UCSD-AML1 (cell line): Measurements from ENCODE around the gene NMNAT2.

Source experiments
- DNase-seq: peaks from one replicate; lab custom pipeline; 2025; ENCODE audit not compliant: unreplicated experiment; lab: John Stamatoyannopoulos, UW

NMNAT2 gene

DNA sequence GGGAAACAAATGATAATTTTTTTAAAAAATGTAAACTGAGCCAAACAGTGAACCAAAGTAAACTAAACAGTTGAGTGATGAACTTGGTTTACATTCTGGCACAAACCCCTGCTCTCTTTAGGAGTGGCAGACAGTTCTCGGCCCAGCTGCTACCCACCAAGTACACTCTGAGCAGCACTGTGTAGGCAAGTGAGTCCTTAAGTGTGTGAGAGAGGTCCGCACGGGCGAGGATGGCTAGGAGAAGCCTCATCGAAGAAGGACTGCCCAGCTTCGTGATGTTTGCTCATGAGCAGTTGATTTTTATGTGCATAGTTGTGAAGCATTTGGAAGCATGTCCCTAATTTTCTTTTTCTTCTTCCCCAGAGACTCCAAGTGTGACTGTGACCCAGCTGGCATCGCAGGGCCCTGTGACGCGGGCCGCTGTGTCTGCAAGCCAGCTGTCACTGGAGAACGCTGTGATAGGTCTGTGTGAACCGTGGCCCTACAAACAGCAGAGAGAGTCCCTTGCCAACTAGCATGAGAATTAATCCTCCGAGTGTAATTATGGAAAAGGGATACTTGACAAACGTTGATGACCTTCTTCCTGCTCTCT, 200.1 kb downstream of the NMNAT2 start:
- DNase-seq = no peak

- no peak for DNase-seq
Observed at GRCh38 chr1:183215936-183216335, 202.2 kb downstream of the NMNAT2 start.

- DNase-seq = no peak
Observed at GRCh38 chr1:183215076-183215720, 203.0 kb downstream of the NMNAT2 start.

- no peak for DNase-seq
Observed at GRCh38 chr1:183214021-183214970, 203.9 kb downstream of the NMNAT2 start.

GRCh38 chr1:183212870-183213269, 205.3 kb downstream of the NMNAT2 start:
- DNase-seq = no peak

GRCh38 chr1:183210681-183211080, 207.5 kb downstream of the NMNAT2 start:
- DNase-seq = no peak

GRCh38 chr1:183209533-183210158, 208.5 kb downstream of the NMNAT2 start:
- no peak for DNase-seq

GRCh38 chr1:183206538-183207122, 211.6 kb downstream of the NMNAT2 start:
- no peak for DNase-seq

- DNase-seq = no peak
Observed at GRCh38 chr1:183205196-183205781, 212.9 kb downstream of the NMNAT2 start.

DNA sequence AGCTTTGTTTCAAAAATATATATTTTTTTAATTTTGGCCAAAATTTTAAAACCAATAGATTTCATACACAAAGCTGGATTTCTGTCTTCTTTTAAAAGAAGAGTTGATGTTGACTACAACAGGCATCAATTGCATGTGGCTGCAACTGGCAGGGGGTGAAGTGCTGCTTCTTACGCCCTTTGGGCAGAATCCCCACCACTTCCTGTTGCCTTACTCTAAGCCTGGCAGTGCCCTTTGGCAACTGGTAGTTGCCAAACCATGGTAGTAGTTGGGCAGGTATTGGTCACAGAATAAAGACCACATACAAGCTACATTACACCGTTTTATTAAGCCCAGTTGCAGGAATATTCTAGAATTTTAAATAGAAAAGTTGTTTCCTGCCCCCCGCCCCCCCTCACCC, 215.1 kb downstream of the NMNAT2 start:
- no peak for DNase-seq

- DNase-seq = no peak
Observed at GRCh38 chr1:183200451-183200850, 217.7 kb downstream of the NMNAT2 start.

DNA sequence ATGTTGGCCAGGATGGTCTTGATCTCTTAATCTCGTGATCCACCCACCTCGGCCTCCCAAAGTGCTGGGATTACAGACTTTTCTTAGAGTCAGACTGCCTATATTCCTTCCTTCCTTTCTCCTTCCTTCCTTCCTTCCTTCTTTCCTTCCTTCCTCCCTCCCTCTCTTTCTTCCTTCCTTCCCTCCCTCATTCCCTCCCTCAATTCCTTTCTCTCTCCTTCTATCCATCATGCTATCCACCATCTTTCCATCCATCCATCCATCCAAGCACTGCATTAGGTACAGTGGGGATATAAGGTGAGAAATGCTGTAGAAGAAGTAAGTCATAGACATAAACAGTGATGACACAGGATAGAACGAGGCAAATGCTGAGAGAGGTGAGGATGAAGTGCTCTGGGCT, 218.9 kb downstream of the NMNAT2 start:
- no peak for DNase-seq

GRCh38 chr1:183198463-183198862, 219.7 kb downstream of the NMNAT2 start:
- no peak for DNase-seq
